T-helper 22 cell (primary cell): ENCODE measurements around the gene IDS.
A peak's percentile ranks its signal among the peaks of the same experiment; 100 is the strongest.
"Not testable (repeated sequence)": the region's sequence is repeated elsewhere in the genome, so short reads cannot be mapped to it uniquely, and the experiment has no call there.

Experiments used
- DNase-seq: peaks from one replicate; pipeline ENCODE4 v3.0.0-alpha.2; 2020; ENCODE audit warnings: low read depth

IDS gene

GRCh38 chrX:149497626-149498025 lies 7.5 kb downstream of the IDS start:
- DNase-seq = no peak

- no peak for DNase-seq
Observed at GRCh38 chrX:149497054-149497453, 8.1 kb downstream of the IDS start.

GRCh38 chrX:149495573-149496071 lies 9.5 kb downstream of the IDS start:
- DNase-seq = no peak

- no peak for DNase-seq
Observed at GRCh38 chrX:149494844-149495565, 10.1 kb downstream of the IDS start.

- DNase-seq = no peak
Observed at GRCh38 chrX:149493567-149494562, 11.2 kb downstream of the IDS start.

- no peak for DNase-seq
Observed at GRCh38 chrX:149491812-149492211, 13.3 kb downstream of the IDS start.

GRCh38 chrX:149490100-149490499 lies 15.0 kb downstream of the IDS start:
- no peak for DNase-seq

GRCh38 chrX:149488411-149489052 lies 16.6 kb downstream of the IDS start:
- DNase-seq = not testable (repeated sequence)

- DNase-seq = not testable (repeated sequence)
Observed at GRCh38 chrX:149488008-149488407, 17.1 kb downstream of the IDS start.

- DNase-seq = no peak
Observed at GRCh38 chrX:149487292-149487691, 17.8 kb downstream of the IDS start.

- no peak for DNase-seq
Observed at GRCh38 chrX:149476513-149476912, 28.6 kb downstream of the IDS start.

GRCh38 chrX:149473966-149474365 lies 31.1 kb downstream of the IDS start:
- no peak for DNase-seq

GRCh38 chrX:149473092-149473491 lies 32.0 kb downstream of the IDS start:
- DNase-seq = no peak

GRCh38 chrX:149472625-149473024 lies 32.5 kb downstream of the IDS start:
- no peak for DNase-seq

- no peak for DNase-seq
Observed at GRCh38 chrX:149471397-149471796, 33.7 kb downstream of the IDS start.

GRCh38 chrX:149470955-149471354 lies 34.2 kb downstream of the IDS start:
- peak; percentile 20 for DNase-seq

GRCh38 chrX:149469406-149469805 lies 35.7 kb downstream of the IDS start:
- DNase-seq = no peak

- DNase-seq = no peak
Observed at GRCh38 chrX:149467920-149468319, 37.2 kb downstream of the IDS start.

GRCh38 chrX:149467461-149467860 lies 37.6 kb downstream of the IDS start:
- DNase-seq = no peak

GRCh38 chrX:149462849-149463248 lies 42.3 kb downstream of the IDS start:
- no peak for DNase-seq

GRCh38 chrX:149461746-149462145 lies 43.4 kb downstream of the IDS start:
- DNase-seq = no peak

- DNase-seq = no peak
Observed at GRCh38 chrX:149458586-149458985, 46.5 kb downstream of the IDS start.
